ENCODE measurements around the gene GCNT3.
"Not testable (repeated sequence)": the region's sequence is repeated elsewhere in the genome, so short reads cannot be mapped to it uniquely, and the experiment has no call there.

Gene GCNT3

GRCh38 chr15:59622289-59622688 is 10.7 kb downstream of the GCNT3 start:
- DNase-seq = peak; percentile 77

- no peak for DNase-seq
Observed at GRCh38 chr15:59632714-59633113, 21.1 kb downstream of the GCNT3 start.

- no peak for DNase-seq
Observed at GRCh38 chr15:59636184-59636583, 24.6 kb downstream of the GCNT3 start.

GRCh38 chr15:59637507-59637906 is 25.9 kb downstream of the GCNT3 start:
- not testable (repeated sequence) for DNase-seq

- no peak for DNase-seq
Observed at GRCh38 chr15:59642351-59642750, 30.8 kb downstream of the GCNT3 start.

GRCh38 chr15:59644756-59645155 is 33.2 kb downstream of the GCNT3 start:
- DNase-seq = no peak

GRCh38 chr15:59645812-59646211 is 34.2 kb downstream of the GCNT3 start:
- not testable (repeated sequence) for DNase-seq

- DNase-seq = no peak
Observed at GRCh38 chr15:59646277-59646676, 34.7 kb downstream of the GCNT3 start.

GRCh38 chr15:59647085-59647484 is 35.5 kb downstream of the GCNT3 start:
- no peak for DNase-seq

- no peak for DNase-seq
Observed at GRCh38 chr15:59649603-59650002, 38.0 kb downstream of the GCNT3 start.

GRCh38 chr15:59654046-59654445 is 42.5 kb downstream of the GCNT3 start:
- no peak for DNase-seq

- DNase-seq = peak; percentile 97
Observed at GRCh38 chr15:59656897-59657634, 45.5 kb downstream of the GCNT3 start, which contains the start of gene GTF2A2. Gene GTF2A2 (minus strand): TSS chr15:59657515. CDS start chr15:59652277, 5,238 bp downstream.

GRCh38 chr15:59657635-59658125 is 46.1 kb downstream of the GCNT3 start:
- no peak for DNase-seq

- DNase-seq = no peak
Observed at GRCh38 chr15:59659366-59659765, 47.8 kb downstream of the GCNT3 start.

GRCh38 chr15:59662260-59662659 is 50.7 kb downstream of the GCNT3 start:
- no peak for DNase-seq

- DNase-seq = no peak
Observed at GRCh38 chr15:59668556-59668955, 57.0 kb downstream of the GCNT3 start.

Measured in stimulated activated CD8-positive, alpha-beta memory T cell treated with anti-CD3 and anti-CD28 coated beads, Interleukin-4, amount 100 ng/mL, for 48 hours (primary cell).